Activated T-helper 1 cell treated with anti-CD3 and anti-CD28 coated beads, Interleukin-12 subunit alpha, Interleukin-12 subunit beta, Interleukin-2, Interleukin-4 antibody, amounts not matched to agents 30 ng/mL and 10 ng/mL and 1 ng/mL, durations not matched to agents 14 hours and 24 hours and 36 hours (primary cell): ENCODE data around the gene DHCR24. TPM values are rescaled to one million over a fixed set of nuclear protein-coding genes. Genes with fewer than 3 reads are reported as not detected.
"Not testable (repeated sequence)": the region's sequence is repeated elsewhere in the genome, so short reads cannot be mapped to it uniquely, and the experiment has no call there.

Experiments used
- DNase-seq: peaks from one replicate; pipeline ENCODE4 v3.0.0; 2021; ENCODE audit warnings: low spot score
- H3K27ac Mint-ChIP-seq: one replicate; pipeline ENCODE4 v1.8.0; 2021; ENCODE audit warnings: mild to moderate bottlenecking, mixed read lengths
- H3K27me3 Mint-ChIP-seq: one replicate; pipeline ENCODE4 v1.8.0; 2022; ENCODE audit warnings: mild to moderate bottlenecking, moderate library complexity, mixed read lengths; ENCODE audit not compliant: insufficient read depth
- H3K36me3 Mint-ChIP-seq: one replicate; pipeline ENCODE4 v1.8.0; 2021; ENCODE audit warnings: low read depth, mixed read lengths
- H3K4me1 Mint-ChIP-seq: one replicate; pipeline ENCODE4 v1.8.0; 2021; ENCODE audit warnings: low read depth, mixed read lengths
- H3K4me3 Mint-ChIP-seq: one replicate; pipeline ENCODE4 v1.8.0; 2021; ENCODE audit warnings: mild to moderate bottlenecking, moderate library complexity, mixed read lengths
- H3K9me3 Mint-ChIP-seq: one replicate; pipeline ENCODE4 v1.8.0; 2021; ENCODE audit warnings: mixed read lengths
- intact Hi-C: fragments of 100-400 bp; cut with micrococcal nuclease; formaldehyde crosslinking; loops from one replicate; pipeline ENCODE4 v1.15.1; 2024
- total RNA-seq: library from RNA; stranded (reverse); gene quantifications from 2 replicates; pipeline ENCODE4 v1.2.3, GENCODE V29; 2022

The DHCR24 gene, protein sequence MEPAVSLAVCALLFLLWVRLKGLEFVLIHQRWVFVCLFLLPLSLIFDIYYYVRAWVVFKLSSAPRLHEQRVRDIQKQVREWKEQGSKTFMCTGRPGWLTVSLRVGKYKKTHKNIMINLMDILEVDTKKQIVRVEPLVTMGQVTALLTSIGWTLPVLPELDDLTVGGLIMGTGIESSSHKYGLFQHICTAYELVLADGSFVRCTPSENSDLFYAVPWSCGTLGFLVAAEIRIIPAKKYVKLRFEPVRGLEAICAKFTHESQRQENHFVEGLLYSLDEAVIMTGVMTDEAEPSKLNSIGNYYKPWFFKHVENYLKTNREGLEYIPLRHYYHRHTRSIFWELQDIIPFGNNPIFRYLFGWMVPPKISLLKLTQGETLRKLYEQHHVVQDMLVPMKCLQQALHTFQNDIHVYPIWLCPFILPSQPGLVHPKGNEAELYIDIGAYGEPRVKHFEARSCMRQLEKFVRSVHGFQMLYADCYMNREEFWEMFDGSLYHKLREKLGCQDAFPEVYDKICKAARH
- 206 and 211 TPM in 2 replicates for total RNA-seq

DNA sequence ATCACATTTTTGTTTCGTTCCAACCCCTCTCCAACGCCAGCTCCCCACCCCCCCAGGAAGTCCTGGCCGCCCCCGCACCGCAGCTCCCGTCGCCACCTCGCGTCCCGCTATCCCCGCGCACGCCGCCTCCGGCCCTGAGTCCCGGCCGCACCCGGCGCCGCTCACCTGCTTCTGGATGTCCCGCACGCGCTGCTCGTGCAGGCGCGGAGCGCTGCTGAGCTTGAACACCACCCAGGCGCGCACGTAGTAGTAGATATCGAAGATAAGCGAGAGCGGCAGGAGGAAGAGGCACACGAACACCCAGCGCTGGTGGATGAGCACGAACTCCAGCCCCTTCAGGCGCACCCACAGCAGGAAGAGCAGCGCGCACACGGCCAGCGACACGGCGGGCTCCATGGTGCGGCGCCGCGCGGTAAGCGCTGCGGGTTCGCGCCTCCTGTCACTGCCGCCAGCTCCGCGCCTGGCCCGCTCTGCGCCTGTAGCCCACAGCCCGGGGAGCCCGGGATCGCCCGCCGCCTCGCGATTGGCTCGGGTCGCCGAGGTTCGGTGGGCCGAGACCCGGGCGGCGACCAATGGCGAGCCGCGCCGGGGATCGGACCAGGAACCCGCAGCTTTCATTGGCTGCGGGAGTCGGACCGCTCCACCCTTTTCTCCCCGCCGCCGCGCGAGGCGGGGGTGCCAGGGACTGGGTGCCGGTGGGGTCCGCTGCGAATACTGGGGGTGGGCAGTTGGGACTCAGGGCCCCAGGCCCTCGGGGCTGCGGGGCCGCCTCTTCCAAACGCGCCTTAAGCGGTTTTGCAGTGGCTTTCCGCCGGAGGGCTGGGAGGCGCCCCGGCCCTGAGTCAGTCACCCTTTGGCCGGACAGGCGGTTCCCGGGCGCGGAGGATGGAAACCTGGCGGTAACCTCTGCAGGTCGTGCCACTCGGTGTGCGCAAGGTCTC lies at the start of gene DHCR24:
Gene DHCR24, minus strand, starts transcription at position 472 of the 941 bp plus-strand sequence. Its CDS starts 76 bp downstream, at position 396.
- peak; percentile 85 for DNase-seq
- no peaks in the 10 kb centered on the region for H3K9me3 Mint-ChIP-seq
- peak within 1 kb of the TSS; percentile 96 for H3K4me3 Mint-ChIP-seq
- H3K27ac Mint-ChIP-seq = peak within 1 kb of the TSS; percentile 87
- peaks cover 10% of the 10 kb centered on the region for H3K27me3 Mint-ChIP-seq
- peaks cover 56% of the 10 kb centered on the region for H3K4me1 Mint-ChIP-seq
- H3K36me3 Mint-ChIP-seq = peaks cover 33% of the 10 kb centered on the region
- intact Hi-C loops = loop anchor here (1.0 to 10.0 kb wide), 8 partner anchors 64 to 940 kb away; partner anchors contain the start of genes CYB5RL, LRRC42, MRPL37 and PARS2

DNA sequence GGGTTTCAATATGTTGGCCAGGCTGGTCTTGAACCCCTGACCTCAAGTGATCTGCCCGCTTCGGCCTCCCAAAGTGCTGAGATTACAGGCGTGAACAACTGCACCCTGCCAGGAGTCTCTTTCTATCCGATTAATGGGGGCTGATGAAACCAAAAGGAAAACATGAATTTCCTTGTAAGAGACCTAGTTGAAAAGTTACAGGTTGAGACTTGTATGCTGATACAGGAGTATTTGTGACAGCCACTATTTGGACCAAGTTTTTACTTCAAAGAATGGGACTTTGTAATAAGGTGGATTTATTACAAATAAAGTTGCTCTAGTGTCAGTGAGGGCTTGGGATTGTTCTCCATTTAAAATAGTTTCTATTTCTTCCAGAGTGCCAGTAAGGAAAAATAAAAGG lies 49.8 kb upstream of the DHCR24 start:
- Mint-ChIP-seq H3K4me3 (no peak overlapping the region), H3K36me3 (no peaks in the 10 kb centered on the region), H3K9me3 (no peaks in the 10 kb centered on the region), H3K4me1 (no peaks in the 10 kb centered on the region), H3K27ac (no peak overlapping the region), H3K27me3 (peaks cover 24% of the 10 kb centered on the region)
- no peak for DNase-seq
- intact Hi-C loops = no loop called here

DNA sequence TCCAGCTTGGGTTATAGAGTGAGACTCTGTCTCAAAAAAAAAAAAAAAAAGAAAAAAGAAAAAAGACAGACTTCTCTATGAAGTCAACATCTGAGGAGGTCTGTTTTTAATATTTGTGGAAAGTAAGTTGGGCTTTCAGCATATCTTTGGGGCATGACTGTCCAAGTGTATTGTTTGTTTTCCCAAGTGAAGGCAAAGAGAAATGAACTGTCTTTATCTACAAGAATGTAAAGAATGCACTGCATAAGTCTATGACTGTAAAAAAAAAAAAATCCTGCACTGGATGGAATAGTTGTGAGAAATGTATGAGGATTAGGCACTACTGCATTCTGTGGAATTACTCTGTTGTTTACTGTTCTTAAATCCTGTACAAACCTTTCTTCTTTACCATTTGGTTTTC lies 47.9 kb upstream of the DHCR24 start:
- no peaks in the 10 kb centered on the region for H3K4me1 Mint-ChIP-seq
- DNase-seq = no peak
- no peak overlapping the region for H3K4me3 Mint-ChIP-seq
- H3K27me3 Mint-ChIP-seq = peaks cover 20% of the 10 kb centered on the region
- H3K36me3 Mint-ChIP-seq = no peaks in the 10 kb centered on the region
- H3K27ac Mint-ChIP-seq = no peak overlapping the region
- intact Hi-C loops = no loop called here
- no peaks in the 10 kb centered on the region for H3K9me3 Mint-ChIP-seq

DNA sequence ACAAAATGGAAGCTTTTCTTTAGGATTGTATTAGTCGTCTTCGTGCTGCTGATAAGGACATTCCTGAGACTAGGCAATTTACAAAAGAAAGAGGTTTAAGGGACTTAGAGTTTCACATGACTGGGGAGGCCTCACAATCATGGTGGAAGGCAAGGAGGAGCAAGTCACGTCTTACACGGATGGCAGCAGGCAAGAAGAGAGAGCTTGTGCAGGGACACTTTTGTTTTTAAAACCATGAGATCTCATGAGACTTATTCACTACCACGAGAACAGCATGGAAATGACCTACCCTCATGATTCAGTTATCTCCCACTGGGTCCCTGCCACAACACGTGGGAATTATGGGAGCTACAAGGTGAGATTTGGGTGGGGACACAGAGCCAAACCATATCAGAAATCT lies 47.1 kb upstream of the DHCR24 start:
- H3K27ac Mint-ChIP-seq, DNase-seq, H3K36me3 Mint-ChIP-seq, H3K4me3 Mint-ChIP-seq, H3K4me1 Mint-ChIP-seq, intact Hi-C loops, H3K9me3 Mint-ChIP-seq: not testable (repeated sequence)
- H3K27me3 Mint-ChIP-seq = peaks cover 23% of the 10 kb centered on the region

DNA sequence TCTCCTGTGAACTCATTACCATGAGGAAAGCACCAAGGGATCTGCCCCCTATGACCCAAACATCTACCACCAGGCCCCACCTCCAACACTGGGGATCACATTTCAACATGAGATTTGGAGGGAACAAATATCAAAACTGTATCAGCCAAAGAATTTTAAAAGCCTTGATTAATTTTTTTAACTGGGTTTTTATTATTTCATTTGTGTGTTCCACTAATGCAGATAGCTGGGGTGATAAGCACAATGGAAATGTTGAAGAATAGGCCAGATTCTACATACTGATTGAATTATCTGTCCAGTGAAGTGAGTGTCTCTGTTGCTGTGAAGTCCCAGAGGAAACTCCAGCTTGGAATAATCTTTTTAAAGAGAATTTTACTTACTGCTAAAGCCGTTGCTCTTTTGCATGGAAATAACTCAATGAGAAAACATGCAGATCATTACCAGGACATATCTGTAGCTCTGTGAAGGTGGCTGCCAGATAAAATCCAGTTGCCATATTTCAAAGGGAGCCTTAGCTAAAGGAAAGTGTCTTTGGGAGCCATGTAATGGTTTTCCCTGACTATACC lies 44.4 kb upstream of the DHCR24 start:
- Mint-ChIP-seq H3K27me3 (peaks cover 15% of the 10 kb centered on the region), H3K36me3 (no peaks in the 10 kb centered on the region), H3K9me3 (no peaks in the 10 kb centered on the region), H3K4me1 (no peaks in the 10 kb centered on the region), H3K27ac (no peak overlapping the region), H3K4me3 (no peak overlapping the region)
- intact Hi-C loops = no loop called here
- DNase-seq = no peak

DNA sequence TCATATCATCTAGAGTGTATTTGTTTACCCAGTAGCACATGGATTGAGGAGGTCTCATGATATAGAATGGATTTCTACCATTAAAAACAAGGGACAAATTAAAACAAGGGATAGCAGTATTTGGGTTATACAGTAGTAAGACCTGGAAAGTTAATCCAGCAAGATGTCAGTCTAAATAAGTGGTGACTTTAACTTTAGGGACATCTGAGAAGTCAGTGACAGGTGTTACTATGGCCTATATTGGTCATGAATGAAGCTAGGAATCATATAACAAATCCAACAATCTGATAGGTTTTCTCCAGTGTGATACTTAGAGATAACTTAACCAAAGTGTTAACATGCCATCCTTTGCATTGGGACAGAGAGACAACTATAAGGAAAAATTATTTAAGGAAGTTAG lies 42.7 kb upstream of the DHCR24 start:
- Mint-ChIP-seq H3K4me1 (no peaks in the 10 kb centered on the region), H3K36me3 (no peaks in the 10 kb centered on the region), H3K27me3 (peaks cover 7% of the 10 kb centered on the region), H3K27ac (no peak overlapping the region), H3K9me3 (no peaks in the 10 kb centered on the region), H3K4me3 (no peak overlapping the region)
- no peak for DNase-seq
- intact Hi-C loops = no loop called here

DNA sequence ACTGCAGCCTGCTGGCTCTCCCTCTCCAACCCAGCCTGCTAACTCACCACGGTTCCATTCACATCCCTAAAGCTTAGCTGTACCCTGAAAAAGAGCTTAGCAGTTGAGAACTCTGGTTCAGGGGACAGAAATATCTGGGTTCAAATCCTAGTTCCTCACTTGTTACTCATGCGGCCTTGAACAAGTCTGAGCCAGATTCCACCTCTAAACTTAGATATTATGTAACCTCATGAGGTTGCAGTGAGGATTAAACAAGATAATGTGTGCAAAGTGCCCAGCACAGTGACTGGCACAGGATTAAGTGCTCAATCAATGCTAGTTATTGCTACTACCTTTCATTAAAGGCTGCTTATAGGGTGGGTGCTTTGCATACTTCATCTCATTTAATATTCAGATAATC lies 41.3 kb upstream of the DHCR24 start:
- H3K36me3 Mint-ChIP-seq = no peaks in the 10 kb centered on the region
- H3K9me3 Mint-ChIP-seq = no peaks in the 10 kb centered on the region
- intact Hi-C loops = no loop called here
- no peak overlapping the region for H3K27ac Mint-ChIP-seq
- peaks cover 5% of the 10 kb centered on the region for H3K27me3 Mint-ChIP-seq
- no peak for DNase-seq
- H3K4me1 Mint-ChIP-seq = no peaks in the 10 kb centered on the region
- H3K4me3 Mint-ChIP-seq = no peak overlapping the region

DNA sequence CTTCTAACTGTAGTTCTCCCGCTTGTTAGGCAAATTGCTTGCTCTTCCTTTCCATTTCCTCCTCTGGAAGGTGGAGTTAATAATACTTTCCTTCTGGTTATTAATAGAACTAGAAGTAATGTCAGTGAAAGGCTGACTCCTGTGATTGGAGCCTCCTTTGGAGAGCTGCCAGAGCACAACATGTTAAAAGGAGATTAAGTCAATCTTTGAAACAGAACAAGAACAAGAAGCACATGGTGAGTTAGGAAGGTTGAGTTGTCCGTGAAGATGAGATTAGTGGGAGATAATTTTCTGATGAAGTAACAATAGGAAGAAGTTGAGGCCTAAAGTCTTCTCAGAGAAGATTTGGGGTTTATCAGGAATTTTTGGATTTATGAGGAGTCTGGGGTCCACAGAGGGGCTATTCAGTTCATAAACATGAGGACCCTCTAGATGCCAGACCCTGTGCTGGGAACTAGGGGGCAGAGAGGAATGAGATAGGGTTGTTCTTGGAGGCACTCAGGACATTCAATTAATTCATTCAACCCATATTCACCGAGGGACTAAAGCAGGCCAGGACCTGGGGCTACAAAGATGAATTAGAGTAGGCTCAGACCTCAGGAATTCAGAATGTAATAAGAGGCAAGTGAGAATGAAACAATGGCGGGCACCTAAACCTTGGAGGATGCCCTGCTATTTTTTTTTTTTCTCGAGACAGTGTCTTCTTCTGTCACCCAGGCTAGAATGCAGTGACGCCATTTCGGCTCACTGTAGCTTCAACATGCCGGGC lies 40.7 kb upstream of the DHCR24 start:
- intact Hi-C loops = no loop called here
- H3K9me3 Mint-ChIP-seq = no peaks in the 10 kb centered on the region
- peaks cover 9% of the 10 kb centered on the region for H3K27me3 Mint-ChIP-seq
- no peaks in the 10 kb centered on the region for H3K4me1 Mint-ChIP-seq
- no peak overlapping the region for H3K4me3 Mint-ChIP-seq
- no peak for DNase-seq
- no peak overlapping the region for H3K27ac Mint-ChIP-seq
- H3K36me3 Mint-ChIP-seq = no peaks in the 10 kb centered on the region

DNA sequence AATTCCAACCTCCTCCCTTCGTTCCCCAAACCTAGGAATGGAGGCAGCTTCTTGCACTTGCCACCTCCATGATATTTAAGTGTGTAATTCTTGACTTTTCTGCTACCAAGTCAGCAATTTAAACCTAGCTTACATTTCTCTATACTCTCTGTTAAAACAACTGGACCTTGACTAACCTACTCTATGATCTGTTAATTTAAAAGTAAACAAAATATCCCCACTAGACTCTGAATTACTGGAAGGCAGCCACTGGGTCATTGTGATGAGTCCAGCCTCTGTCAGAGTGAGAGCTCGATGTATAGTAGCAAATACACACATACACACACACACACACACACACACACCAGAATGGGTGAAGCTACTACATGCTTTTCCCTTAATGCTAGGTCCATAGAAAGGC lies 40.0 kb upstream of the DHCR24 start:
- Mint-ChIP-seq H3K27me3 (peaks cover 15% of the 10 kb centered on the region), H3K36me3 (no peaks in the 10 kb centered on the region), H3K27ac (no peak overlapping the region), H3K4me1 (no peaks in the 10 kb centered on the region), H3K4me3 (no peak overlapping the region), H3K9me3 (no peaks in the 10 kb centered on the region)
- no peak for DNase-seq
- intact Hi-C loops = no loop called here

DNA sequence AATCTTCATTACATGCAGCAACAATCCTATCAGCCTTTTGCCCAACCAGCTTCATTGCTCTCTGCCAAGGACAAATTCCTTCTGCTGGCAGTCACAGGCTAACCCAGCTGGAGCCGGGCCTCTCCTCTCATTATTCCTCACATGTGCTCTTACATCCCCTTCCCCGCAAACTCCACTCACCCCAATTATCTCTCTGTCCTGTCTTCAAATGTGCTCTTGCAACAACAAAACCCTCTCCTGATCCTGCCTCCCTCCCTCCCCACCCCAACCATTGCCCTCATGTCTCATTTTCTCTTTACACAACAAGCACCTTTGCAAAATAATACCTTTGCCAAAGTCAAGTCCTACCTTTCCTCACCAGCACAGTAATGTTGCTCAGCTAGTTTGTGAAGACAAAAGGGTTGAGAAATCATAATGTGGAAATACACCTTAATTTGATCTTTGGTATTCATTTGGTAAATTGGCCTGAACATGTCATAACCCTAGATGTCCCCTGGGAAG lies 36.0 kb upstream of the DHCR24 start:
- no peaks in the 10 kb centered on the region for H3K9me3 Mint-ChIP-seq
- no peak for DNase-seq
- H3K27ac Mint-ChIP-seq = no peak overlapping the region
- peaks cover 13% of the 10 kb centered on the region for H3K27me3 Mint-ChIP-seq
- H3K4me1 Mint-ChIP-seq = no peaks in the 10 kb centered on the region
- intact Hi-C loops = no loop called here
- no peak overlapping the region for H3K4me3 Mint-ChIP-seq
- H3K36me3 Mint-ChIP-seq = no peaks in the 10 kb centered on the region

DNA sequence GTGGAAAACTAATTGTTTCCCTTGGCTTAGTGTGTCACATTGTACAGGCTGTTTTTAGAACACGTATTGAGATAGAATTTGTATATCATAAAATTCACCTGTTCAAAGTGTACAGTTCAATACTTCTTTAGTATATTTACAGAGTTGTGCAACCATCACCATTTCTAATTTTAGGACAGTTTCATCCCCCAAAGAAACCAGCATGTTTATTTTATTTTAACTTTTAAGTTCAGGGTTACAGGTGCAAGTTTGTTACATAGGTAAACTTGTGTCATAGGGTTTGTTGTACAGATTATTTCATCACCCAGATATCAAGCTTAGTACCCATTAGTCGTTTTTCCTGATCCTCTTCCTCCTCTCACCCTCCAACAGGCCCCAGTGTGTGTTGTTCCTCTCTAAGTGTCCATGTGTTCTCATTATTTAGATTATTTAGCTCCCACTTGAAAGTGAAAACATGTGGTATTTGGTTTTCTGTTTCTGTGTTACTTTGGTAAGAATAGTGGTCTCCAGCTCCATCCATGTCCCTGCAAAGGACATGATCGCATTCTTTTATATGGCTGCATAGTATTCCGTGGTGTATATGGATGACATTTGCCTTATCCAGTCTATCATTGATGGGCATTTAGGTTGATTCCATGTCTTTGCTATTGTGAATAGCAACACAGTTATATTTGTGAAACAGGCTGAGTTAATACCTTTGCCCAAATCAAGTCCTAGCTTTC lies 35.2 kb upstream of the DHCR24 start:
- Mint-ChIP-seq H3K9me3 (no peaks in the 10 kb centered on the region), H3K36me3 (no peaks in the 10 kb centered on the region), H3K4me1 (no peaks in the 10 kb centered on the region), H3K27ac (no peak overlapping the region), H3K4me3 (no peak overlapping the region), H3K27me3 (peaks cover 13% of the 10 kb centered on the region)
- DNase-seq = no peak
- intact Hi-C loops = no loop called here
